ENCODE results near the gene PHACTR4.

The PHACTR4 gene

DNA sequence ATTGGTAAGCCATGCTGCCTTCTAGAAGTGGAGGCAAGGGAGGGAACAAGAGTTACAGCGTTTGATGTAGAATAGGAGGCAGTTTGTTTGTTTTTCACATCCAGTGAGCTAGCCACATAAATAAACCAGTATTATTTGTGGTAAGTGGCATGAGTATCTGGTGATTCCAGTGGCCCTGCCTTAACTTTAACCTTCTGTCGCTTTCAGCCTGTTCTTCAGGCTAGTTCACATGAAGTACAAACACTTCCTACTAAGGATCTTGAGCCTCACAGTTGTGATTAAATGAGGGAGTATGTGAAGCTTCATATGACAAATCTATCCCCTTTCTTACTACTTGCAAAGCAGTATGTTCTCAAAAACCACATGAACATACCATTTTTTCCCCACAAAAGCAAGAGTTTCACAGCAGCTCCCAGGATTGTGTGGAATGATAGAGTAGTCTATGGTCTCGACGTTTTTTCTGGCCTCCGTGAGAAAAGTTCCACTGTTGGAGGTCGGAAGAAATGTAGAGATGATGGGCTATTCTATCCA is 59.5 kb downstream of the PHACTR4 start:
- Histone ChIP-seq H3K27ac (ENCODE audit: low read depth, low read length) (no peak overlapping the region), H3F3A (ENCODE audit: insufficient read depth) (no peaks in the 10 kb centered on the region), H3K4me2 (ENCODE audit: low read depth, low read length, poor library complexity, severe bottlenecking) (no peak overlapping the region), H3K9ac (ENCODE audit: low read length) (no peak overlapping the region), H3K36me3 (ENCODE audit: low read length) (no peaks in the 10 kb centered on the region), H3K9me3 (ENCODE audit: insufficient read depth, low read length) (no peaks in the 10 kb centered on the region), H3K27me3 (ENCODE audit: low read length) (no peaks in the 10 kb centered on the region), H3K79me2 (ENCODE audit: insufficient read depth, low read length) (no peaks in the 10 kb centered on the region), H2AFZ (ENCODE audit: low read depth, low read length, severe bottlenecking) (no peak overlapping the region), H4K20me1 (ENCODE audit: low read depth, low read length) (no peaks in the 10 kb centered on the region), H3K9me2 (replicated peaks; ENCODE audit: insufficient read depth, low read length) (no peaks in the 10 kb centered on the region), H3K4me3 (ENCODE audit: insufficient read depth, low read length, poor library complexity, severe bottlenecking) (no peak overlapping the region)
- no peak for TF ChIP-seq EZH2phosphoT487 (conservative IDR thresholded peaks at IDR 0.05; ENCODE audit: low read length)
- TF ChIP-seq, protein P1, sequence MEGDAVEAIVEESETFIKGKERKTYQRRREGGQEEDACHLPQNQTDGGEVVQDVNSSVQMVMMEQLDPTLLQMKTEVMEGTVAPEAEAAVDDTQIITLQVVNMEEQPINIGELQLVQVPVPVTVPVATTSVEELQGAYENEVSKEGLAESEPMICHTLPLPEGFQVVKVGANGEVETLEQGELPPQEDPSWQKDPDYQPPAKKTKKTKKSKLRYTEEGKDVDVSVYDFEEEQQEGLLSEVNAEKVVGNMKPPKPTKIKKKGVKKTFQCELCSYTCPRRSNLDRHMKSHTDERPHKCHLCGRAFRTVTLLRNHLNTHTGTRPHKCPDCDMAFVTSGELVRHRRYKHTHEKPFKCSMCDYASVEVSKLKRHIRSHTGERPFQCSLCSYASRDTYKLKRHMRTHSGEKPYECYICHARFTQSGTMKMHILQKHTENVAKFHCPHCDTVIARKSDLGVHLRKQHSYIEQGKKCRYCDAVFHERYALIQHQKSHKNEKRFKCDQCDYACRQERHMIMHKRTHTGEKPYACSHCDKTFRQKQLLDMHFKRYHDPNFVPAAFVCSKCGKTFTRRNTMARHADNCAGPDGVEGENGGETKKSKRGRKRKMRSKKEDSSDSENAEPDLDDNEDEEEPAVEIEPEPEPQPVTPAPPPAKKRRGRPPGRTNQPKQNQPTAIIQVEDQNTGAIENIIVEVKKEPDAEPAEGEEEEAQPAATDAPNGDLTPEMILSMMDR (IDR thresholded peaks at IDR 0.05; ENCODE audit: insufficient read depth, low read length, poor library complexity, severe bottlenecking): no peak

DNA sequence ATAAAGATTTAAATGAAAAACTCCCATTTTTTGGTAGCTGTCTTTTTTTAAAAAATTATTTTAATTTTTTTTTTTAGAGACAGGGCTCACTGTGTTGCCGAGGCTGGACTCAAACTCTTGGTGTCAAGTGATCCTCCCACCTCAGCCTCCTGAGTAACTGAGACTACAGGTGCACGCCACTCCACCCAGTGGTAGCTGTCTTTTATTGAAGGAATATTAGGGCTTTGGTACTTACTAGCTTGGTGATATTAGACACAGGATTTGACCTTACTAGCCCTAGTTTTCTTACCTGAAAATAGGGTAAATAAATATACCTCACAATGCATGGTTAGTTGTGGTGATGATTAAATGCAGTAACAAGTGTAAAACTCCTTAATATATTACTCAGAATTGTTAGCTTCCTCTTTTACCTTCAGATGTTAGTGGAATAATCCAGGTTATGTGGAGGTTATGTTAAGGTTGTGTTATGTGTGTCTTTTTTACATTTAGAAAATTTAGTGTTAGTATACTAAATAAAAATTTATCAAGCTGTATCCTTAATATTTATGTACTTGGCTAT is 66.8 kb downstream of the PHACTR4 start:
- no peaks in the 10 kb centered on the region for H3K79me2 ChIP-seq (ENCODE audit: insufficient read depth, low read length)
- peaks cover 11% of the 10 kb centered on the region for H3F3A ChIP-seq (ENCODE audit: insufficient read depth)
- no peaks in the 10 kb centered on the region; the same call in 1 of the 2 replicates for H3K36me3 ChIP-seq (ENCODE audit: low read length)

DNA sequence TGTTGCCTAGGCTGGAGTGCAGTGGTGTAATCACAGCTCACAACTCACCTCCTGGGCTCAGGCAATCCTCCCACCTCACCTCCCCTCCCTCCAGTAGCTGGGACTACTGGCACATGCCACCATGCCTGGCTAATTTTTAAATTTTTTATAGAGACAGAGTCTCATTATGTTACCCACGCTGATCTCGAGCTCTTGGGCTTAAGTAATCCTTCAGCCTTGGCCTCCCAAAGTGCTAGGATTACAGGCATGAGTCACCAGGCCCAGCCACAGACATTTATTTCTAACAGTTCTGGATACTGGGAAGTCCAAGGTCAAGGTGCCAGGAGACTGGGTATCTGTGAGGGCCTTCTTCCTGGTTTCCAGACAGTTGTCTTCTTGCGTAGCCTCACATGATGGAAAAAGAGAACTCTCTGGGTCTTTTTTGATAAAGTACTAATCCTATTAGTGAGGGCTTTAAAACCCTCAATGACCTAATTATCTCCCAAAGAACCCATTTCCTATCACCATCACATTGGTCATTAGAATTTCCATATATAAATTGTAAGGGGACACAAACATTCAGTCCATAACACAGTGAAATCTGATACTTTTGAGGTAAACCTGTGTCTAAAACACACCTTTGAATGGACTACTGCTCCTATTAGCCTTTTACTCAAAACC is 67.9 kb downstream of the PHACTR4 start:
- Histone ChIP-seq H3K27me3 (ENCODE audit: low read length) (no peaks in the 10 kb centered on the region), H3K9me2 (replicated peaks; ENCODE audit: insufficient read depth, low read length) (no peaks in the 10 kb centered on the region), H3K9me3 (ENCODE audit: insufficient read depth, low read length) (no peaks in the 10 kb centered on the region), H3K9ac (ENCODE audit: low read length) (no peak overlapping the region), H3K36me3 (ENCODE audit: low read length) (no peaks in the 10 kb centered on the region; the same call in 1 of the 2 replicates), H3K79me2 (ENCODE audit: insufficient read depth, low read length) (no peaks in the 10 kb centered on the region), H2AFZ (ENCODE audit: low read depth, low read length, severe bottlenecking) (no peak overlapping the region), H3K27ac (ENCODE audit: low read depth, low read length) (no peak overlapping the region), H3K4me2 (ENCODE audit: low read depth, low read length, poor library complexity, severe bottlenecking) (no peak overlapping the region), H4K20me1 (ENCODE audit: low read depth, low read length) (no peaks in the 10 kb centered on the region), H3F3A (ENCODE audit: insufficient read depth) (peaks cover 11% of the 10 kb centered on the region), H3K4me3 (ENCODE audit: insufficient read depth, low read length, poor library complexity, severe bottlenecking) (no peak overlapping the region)
- TF ChIP-seq, protein P1 (IDR thresholded peaks at IDR 0.05; ENCODE audit: insufficient read depth, low read length, poor library complexity, severe bottlenecking): no peak
- no peak for TF ChIP-seq EZH2phosphoT487 (conservative IDR thresholded peaks at IDR 0.05; ENCODE audit: low read length)

More for the DNA sequence above, 66.8 kb downstream of the PHACTR4 start:
- no peaks in the 10 kb centered on the region for H3K27me3 ChIP-seq (ENCODE audit: low read length)
- H3K4me3 ChIP-seq (ENCODE audit: insufficient read depth, low read length, poor library complexity, severe bottlenecking): no peak overlapping the region
- H3K4me2 ChIP-seq (ENCODE audit: low read depth, low read length, poor library complexity, severe bottlenecking): no peak overlapping the region
- no peak overlapping the region for H3K9ac ChIP-seq (ENCODE audit: low read length)
- H3K27ac ChIP-seq (ENCODE audit: low read depth, low read length): no peak overlapping the region
- H3K9me3 ChIP-seq (ENCODE audit: insufficient read depth, low read length): no peaks in the 10 kb centered on the region
- TF ChIP-seq EZH2phosphoT487 (conservative IDR thresholded peaks at IDR 0.05; ENCODE audit: low read length): no peak
- TF ChIP-seq, protein P1 (IDR thresholded peaks at IDR 0.05; ENCODE audit: insufficient read depth, low read length, poor library complexity, severe bottlenecking): no peak
- no peak overlapping the region for H2AFZ ChIP-seq (ENCODE audit: low read depth, low read length, severe bottlenecking)
- no peaks in the 10 kb centered on the region for H3K9me2 ChIP-seq (replicated peaks; ENCODE audit: insufficient read depth, low read length)
- H4K20me1 ChIP-seq (ENCODE audit: low read depth, low read length): no peaks in the 10 kb centered on the region

Measured in SU-DHL-6 (cell line).